ENCODE results near the gene DPEP1.

Gene DPEP1

GRCh38 chr16:89618109-89618998 lies 4.9 kb downstream of the DPEP1 start:
- H3K27me3 Mint-ChIP-seq (ENCODE audit: low read depth, poor library complexity), result peaks cover 21% of the 10 kb centered on the region
- DNase-seq, result no peak
- no peak for TF ChIP-seq CTCF (IDR thresholded peaks at IDR 0.05)
- no peaks in the 10 kb centered on the region for H3K36me3 Mint-ChIP-seq (ENCODE audit: low read depth)
- peaks cover 53% of the 10 kb centered on the region for H3K4me1 Mint-ChIP-seq
- H3K9me3 Mint-ChIP-seq, result no peaks in the 10 kb centered on the region
- H3K27ac Mint-ChIP-seq, result no peak overlapping the region
- no peak overlapping the region for H3K4me3 Mint-ChIP-seq

- H3K27me3 Mint-ChIP-seq (ENCODE audit: low read depth, poor library complexity), result peaks cover 36% of the 10 kb centered on the region
- H3K4me3 Mint-ChIP-seq, result no peak overlapping the region
- no peaks in the 10 kb centered on the region for H3K9me3 Mint-ChIP-seq
- no peak for DNase-seq
- no peak overlapping the region for H3K27ac Mint-ChIP-seq
- H3K4me1 Mint-ChIP-seq, result peaks cover 64% of the 10 kb centered on the region
- no peaks in the 10 kb centered on the region for H3K36me3 Mint-ChIP-seq (ENCODE audit: low read depth)
- no peak for TF ChIP-seq CTCF (IDR thresholded peaks at IDR 0.05)
These were observed 6.4 kb downstream of the DPEP1 start for GRCh38 chr16:89619840-89620239.

- H3K4me3 Mint-ChIP-seq, result no peak overlapping the region
- peaks cover 68% of the 10 kb centered on the region for H3K4me1 Mint-ChIP-seq
- H3K36me3 Mint-ChIP-seq (ENCODE audit: low read depth), result no peaks in the 10 kb centered on the region
- H3K27ac Mint-ChIP-seq, result no peak overlapping the region
- TF ChIP-seq CTCF (IDR thresholded peaks at IDR 0.05), result no peak
- H3K9me3 Mint-ChIP-seq, result no peaks in the 10 kb centered on the region
- DNase-seq, result no peak
- peaks cover 40% of the 10 kb centered on the region for H3K27me3 Mint-ChIP-seq (ENCODE audit: low read depth, poor library complexity)
These were observed 7.0 kb downstream of the DPEP1 start for GRCh38 chr16:89620406-89620841.

GRCh38 chr16:89621136-89621697 lies 7.8 kb downstream of the DPEP1 start:
- no peak for DNase-seq
- Mint-ChIP-seq H3K4me1 (peaks cover 70% of the 10 kb centered on the region), H3K27ac (no peak overlapping the region), H3K4me3 (no peak overlapping the region), H3K27me3 (ENCODE audit: low read depth, poor library complexity) (peaks cover 46% of the 10 kb centered on the region), H3K9me3 (no peaks in the 10 kb centered on the region), H3K36me3 (ENCODE audit: low read depth) (no peaks in the 10 kb centered on the region)
- TF ChIP-seq CTCF (IDR thresholded peaks at IDR 0.05), result no peak

- H3K9me3 Mint-ChIP-seq, result no peaks in the 10 kb centered on the region
- peaks cover 51% of the 10 kb centered on the region for H3K27me3 Mint-ChIP-seq (ENCODE audit: low read depth, poor library complexity)
- no peaks in the 10 kb centered on the region for H3K36me3 Mint-ChIP-seq (ENCODE audit: low read depth)
- H3K27ac Mint-ChIP-seq, result no peak overlapping the region
- peaks cover 64% of the 10 kb centered on the region for H3K4me1 Mint-ChIP-seq
- TF ChIP-seq CTCF (IDR thresholded peaks at IDR 0.05), result no peak
- DNase-seq, result no peak
- H3K4me3 Mint-ChIP-seq, result no peak overlapping the region
These were observed 8.4 kb downstream of the DPEP1 start for GRCh38 chr16:89621698-89622409.
